SU-DHL-6 (cell line): ENCODE measurements around the gene KLRC1.

ENCODE experiments used
- H2AFZ ChIP-seq: fragments of 200-600 bp; sonication (generic); 2 replicates; pipeline ENCODE4 v1.6.1; 2014; ENCODE audit warnings: low read depth, mild to moderate bottlenecking, moderate library complexity, mixed read lengths, antibody characterized with exemption, low read length; ENCODE audit not compliant: severe bottlenecking
- H3F3A ChIP-seq: fragments of 200-600 bp; shearing (Covaris generic); 2 replicates; pipeline ENCODE4 v1.6.0; 2016; ENCODE audit warnings: antibody characterized with exemption, mild to moderate bottlenecking; ENCODE audit not compliant: insufficient read depth
- H3K27ac ChIP-seq: fragments of 200-600 bp; sonication (generic); 2 replicates; pipeline ENCODE4 v1.5.1; 2016; ENCODE audit warnings: low read depth, mild to moderate bottlenecking, low read length, moderate library complexity, mixed read lengths
- H3K27me3 ChIP-seq: fragments of 200-600 bp; sonication (generic), shearing (Covaris generic); 2 replicates; pipeline ENCODE4 v1.6.0; 2014; ENCODE audit warnings: mild to moderate bottlenecking, low read length
- H3K36me3 ChIP-seq: fragments of 200-600 bp; sonication (generic); 2 replicates; pipeline ENCODE4 v1.6.1; 2014; ENCODE audit warnings: mild to moderate bottlenecking, low read length, mixed read lengths
- H3K4me2 ChIP-seq: fragments of 300-600, 200-600 bp; shearing (Covaris generic), sonication (generic); 2 replicates; pipeline ENCODE4 v1.6.0; 2014; ENCODE audit warnings: low read length, low read depth, mild to moderate bottlenecking; ENCODE audit not compliant: poor library complexity, severe bottlenecking
- H3K4me3 ChIP-seq: fragments of 200-600 bp; sonication (generic); 2 replicates; pipeline ENCODE4 v1.5.1; 2014; ENCODE audit warnings: antibody characterized with exemption, low read length, mild to moderate bottlenecking, mixed read lengths; ENCODE audit not compliant: insufficient read depth, poor library complexity, severe bottlenecking
- H3K79me2 ChIP-seq: fragments of 200-600 bp; sonication (generic); 2 replicates; pipeline ENCODE4 v1.6.1; 2014; ENCODE audit warnings: mild to moderate bottlenecking, low read length, moderate library complexity; ENCODE audit not compliant: insufficient read depth
- H3K9ac ChIP-seq: fragments of 200-600 bp; sonication (generic); 2 replicates; pipeline ENCODE4 v1.7.0; 2014; ENCODE audit warnings: mild to moderate bottlenecking, low read length
- H3K9me2 ChIP-seq: fragments of 200-600 bp; sonication (generic); replicated peaks from 2 replicates; pipeline ENCODE4 v1.6.1; 2014; ENCODE audit warnings: low read length; ENCODE audit not compliant: insufficient read depth
- H3K9me3 ChIP-seq: fragments of 200-600 bp; sonication (generic); 2 replicates; pipeline ENCODE4 v1.6.1; 2014; ENCODE audit warnings: low read length, mixed read lengths; ENCODE audit not compliant: insufficient read depth
- H4K20me1 ChIP-seq: fragments of 200-600 bp; sonication (generic); 2 replicates; pipeline ENCODE4 v1.6.1; 2014; ENCODE audit warnings: low read depth, mild to moderate bottlenecking, antibody characterized with exemption, low read length, moderate library complexity, mixed read lengths
- EZH2phosphoT487 ChIP-seq: fragments of 200-600 bp; sonication (generic), shearing (Covaris generic); conservative IDR thresholded peaks from 2 replicates; pipeline ENCODE4 v1.6.1; 2018; ENCODE audit warnings: mild to moderate bottlenecking, antibody characterized with exemption, low read length, moderate library complexity, mixed read lengths
- TF ChIP-seq, protein P1 (sequence below): fragments of 200-600 bp; sonication (generic); IDR thresholded peaks from one replicate; pipeline ENCODE4 v1.5.1; 2017; ENCODE audit warnings: antibody characterized with exemption, mild to moderate bottlenecking, low read length, moderate library complexity; ENCODE audit not compliant: insufficient read depth, poor library complexity, severe bottlenecking

The KLRC1 gene

DNA sequence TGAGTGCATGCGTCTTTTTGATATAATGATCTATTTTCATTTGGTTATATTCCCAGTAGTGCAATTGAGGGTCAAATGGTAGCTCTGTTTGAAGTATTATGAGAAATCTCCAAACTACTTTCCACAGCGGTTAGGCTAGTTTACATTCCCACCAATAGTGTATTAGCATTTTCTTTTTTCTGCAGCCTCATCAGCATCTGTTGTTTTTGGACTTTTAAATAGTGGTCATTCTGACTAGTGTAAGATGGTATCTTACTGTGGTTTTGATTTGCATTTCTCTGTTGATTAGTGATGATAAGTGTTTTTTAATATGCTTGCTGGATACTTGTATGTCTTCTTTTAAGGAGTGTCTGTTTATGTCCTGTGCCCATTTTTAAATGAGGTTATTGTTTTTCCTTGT is 3.7 kb upstream of the KLRC1 start:
- Histone ChIP-seq H3K79me2 (no peaks in the 10 kb centered on the region), H3K9me2 (no peaks in the 10 kb centered on the region), H3K4me3 (no peak overlapping the region), H3K9ac (no peak overlapping the region), H3K4me2 (no peak overlapping the region), H3K9me3 (no peaks in the 10 kb centered on the region), H4K20me1 (no peaks in the 10 kb centered on the region), H3K27me3 (no peaks in the 10 kb centered on the region), H3K27ac (no peak overlapping the region), H3K36me3 (no peaks in the 10 kb centered on the region), H3F3A (no peaks in the 10 kb centered on the region), H2AFZ (no peak overlapping the region)
- TF ChIP-seq EZH2phosphoT487: no peak
- TF ChIP-seq, protein P1, sequence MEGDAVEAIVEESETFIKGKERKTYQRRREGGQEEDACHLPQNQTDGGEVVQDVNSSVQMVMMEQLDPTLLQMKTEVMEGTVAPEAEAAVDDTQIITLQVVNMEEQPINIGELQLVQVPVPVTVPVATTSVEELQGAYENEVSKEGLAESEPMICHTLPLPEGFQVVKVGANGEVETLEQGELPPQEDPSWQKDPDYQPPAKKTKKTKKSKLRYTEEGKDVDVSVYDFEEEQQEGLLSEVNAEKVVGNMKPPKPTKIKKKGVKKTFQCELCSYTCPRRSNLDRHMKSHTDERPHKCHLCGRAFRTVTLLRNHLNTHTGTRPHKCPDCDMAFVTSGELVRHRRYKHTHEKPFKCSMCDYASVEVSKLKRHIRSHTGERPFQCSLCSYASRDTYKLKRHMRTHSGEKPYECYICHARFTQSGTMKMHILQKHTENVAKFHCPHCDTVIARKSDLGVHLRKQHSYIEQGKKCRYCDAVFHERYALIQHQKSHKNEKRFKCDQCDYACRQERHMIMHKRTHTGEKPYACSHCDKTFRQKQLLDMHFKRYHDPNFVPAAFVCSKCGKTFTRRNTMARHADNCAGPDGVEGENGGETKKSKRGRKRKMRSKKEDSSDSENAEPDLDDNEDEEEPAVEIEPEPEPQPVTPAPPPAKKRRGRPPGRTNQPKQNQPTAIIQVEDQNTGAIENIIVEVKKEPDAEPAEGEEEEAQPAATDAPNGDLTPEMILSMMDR: no peak

DNA sequence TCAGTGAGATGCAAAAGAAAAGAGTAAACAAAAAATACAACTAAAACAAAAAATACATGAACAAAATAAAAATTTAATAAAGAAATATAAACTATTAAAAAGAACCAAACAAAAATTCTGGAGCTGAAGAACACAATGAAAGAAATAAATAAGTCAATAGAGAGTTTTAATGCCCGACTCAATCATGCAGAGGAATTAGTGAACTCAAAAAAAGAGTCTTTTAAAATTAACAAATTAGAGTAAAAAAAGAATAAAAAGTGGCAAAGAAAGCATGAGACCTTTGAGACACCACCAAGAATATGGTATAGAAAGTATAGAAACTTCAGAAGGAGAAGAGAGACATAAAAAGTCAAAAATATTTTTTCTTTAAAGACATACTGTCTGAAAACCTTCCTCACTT is 2.6 kb upstream of the KLRC1 start:
- TF ChIP-seq, protein P1: no peak
- TF ChIP-seq EZH2phosphoT487: no peak

DNA sequence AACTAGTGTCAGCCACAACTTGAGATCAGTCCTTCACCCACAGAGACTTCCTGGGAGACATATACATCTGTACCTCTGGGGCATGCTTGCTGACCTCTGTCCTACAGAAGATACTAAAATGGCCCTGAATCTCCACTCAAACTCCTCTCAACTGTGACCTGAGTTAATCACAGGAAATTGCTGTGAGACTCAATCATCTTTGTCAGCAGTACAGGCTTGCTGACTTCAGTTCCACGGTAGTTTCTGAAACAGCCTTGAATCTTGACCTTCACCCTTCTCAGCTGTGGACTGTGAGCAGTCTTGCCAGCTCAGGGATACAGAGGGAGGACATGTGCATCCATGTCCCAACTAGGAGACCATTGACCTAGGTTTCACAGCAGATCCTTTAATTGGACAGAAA is 1.4 kb upstream of the KLRC1 start:
- H3K4me3 ChIP-seq: no peak overlapping the region
- H3K79me2 ChIP-seq: no peaks in the 10 kb centered on the region
- H3K9ac ChIP-seq: no peak overlapping the region
- no peaks in the 10 kb centered on the region for H3F3A ChIP-seq
- no peaks in the 10 kb centered on the region for H3K9me3 ChIP-seq
- H3K4me2 ChIP-seq: no peak overlapping the region
- no peak for TF ChIP-seq EZH2phosphoT487
- TF ChIP-seq, protein P1: no peak
- H4K20me1 ChIP-seq: no peaks in the 10 kb centered on the region
- no peaks in the 10 kb centered on the region for H3K36me3 ChIP-seq
- H3K27me3 ChIP-seq: no peaks in the 10 kb centered on the region
- H2AFZ ChIP-seq: no peak overlapping the region
- no peak overlapping the region for H3K27ac ChIP-seq
- no peaks in the 10 kb centered on the region for H3K9me2 ChIP-seq

More for the DNA sequence above, 2.6 kb upstream of the KLRC1 start:
- H3K4me3 ChIP-seq: no peak overlapping the region
- no peak overlapping the region for H3K9ac ChIP-seq
- H2AFZ ChIP-seq: no peak overlapping the region
- no peaks in the 10 kb centered on the region for H3K36me3 ChIP-seq
- H4K20me1 ChIP-seq: no peaks in the 10 kb centered on the region
- no peaks in the 10 kb centered on the region for H3K27me3 ChIP-seq
- no peaks in the 10 kb centered on the region for H3K9me2 ChIP-seq
- H3K79me2 ChIP-seq: no peaks in the 10 kb centered on the region
- H3K9me3 ChIP-seq: no peaks in the 10 kb centered on the region
- no peak overlapping the region for H3K27ac ChIP-seq
- no peaks in the 10 kb centered on the region for H3F3A ChIP-seq
- H3K4me2 ChIP-seq: no peak overlapping the region
